ENCODE results near the gene IFNGR2. TPM values are rescaled to one million over a fixed set of nuclear protein-coding genes. Genes with fewer than 3 reads are reported as not detected.

IFNGR2 gene
- total RNA-seq, 1 experiment from 2014 or later, result 47.9 TPM

DNA sequence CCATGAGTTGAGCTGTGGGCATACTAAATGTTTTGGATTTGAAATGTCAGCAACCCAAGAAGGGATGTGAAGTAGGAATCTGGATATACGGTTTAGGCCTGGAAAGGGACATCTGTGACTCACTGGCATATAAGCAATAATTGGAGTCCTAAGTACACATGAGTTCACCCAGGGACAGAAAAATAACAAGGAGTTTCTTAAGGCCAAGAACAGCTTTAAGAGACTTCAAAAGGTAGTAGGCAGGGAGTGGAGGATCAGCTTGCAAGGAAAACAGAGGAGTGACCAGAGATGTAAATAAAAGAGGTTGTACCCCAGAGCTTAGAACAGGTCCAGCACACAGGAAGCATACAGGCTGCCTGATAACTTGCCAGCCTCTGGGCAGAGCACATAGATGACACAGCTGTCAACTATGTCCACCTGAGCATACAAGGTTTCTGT, 48.4 kb downstream of the IFNGR2 start:
- BruUV-seq (replicated peaks), result no TSS peak
- CTCF ChIA-PET, result no interaction called here
- POLR2A ChIA-PET, result no interaction called here

DNA sequence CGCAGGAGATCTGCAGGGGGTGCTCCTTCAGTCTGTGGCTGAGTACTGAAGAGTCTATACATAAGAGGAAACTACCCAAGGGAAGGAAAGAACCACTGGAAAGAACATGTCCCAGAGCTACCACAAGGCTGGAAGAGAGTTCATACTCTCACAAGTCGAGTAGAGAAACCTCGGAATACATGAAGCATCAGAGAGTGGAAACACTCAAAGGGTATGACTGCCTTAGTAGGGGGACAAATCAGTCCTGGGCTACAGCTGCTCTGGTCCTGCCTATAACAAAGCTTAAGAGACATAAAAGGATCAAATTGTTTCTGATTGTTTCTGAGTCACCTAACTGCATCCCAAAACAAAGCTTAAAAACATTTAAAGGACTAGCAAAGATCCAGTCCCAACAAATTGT, 49.1 kb downstream of the IFNGR2 start:
- Histone ChIP-seq H3K27me3 (ENCODE audit: control insufficient read depth, insufficient read depth, low read length) (no peaks in the 10 kb centered on the region), H3K4me3 (ENCODE audit: low read depth in 2 of 2, low read length in 2 of 2) (no peak overlapping the region), H3K36me3 (ENCODE audit: control insufficient read depth, insufficient read depth, low read length) (peaks cover 3% of the 10 kb centered on the region), H3K4me1 (ENCODE audit: control insufficient read depth, insufficient read depth, low read length) (no peaks in the 10 kb centered on the region), H3K27ac (ENCODE audit: low read length) (no peak overlapping the region), H3K9me3 (ENCODE audit: control insufficient read depth, insufficient read depth, low read depth, low read length) (no peaks in the 10 kb centered on the region)
- no TSS peak for BruUV-seq (replicated peaks)
- in situ Hi-C loops (cut with HindIII; ENCODE audit: low pct_unique_long_range_greater_than_20kb, low sequenced_read_pairs) (no loop called here), intact Hi-C loops (cut with micrococcal nuclease; ENCODE audit: unreplicated experiment) (no loop called here)
- no peak for DNase-seq (ENCODE audit: low read depth, low spot score)
- ChIA-PET POLR2A (no interaction called here), CTCF (no interaction called here)
- TF ChIP-seq POLR2AphosphoS5 (IDR thresholded peaks at IDR 0.05; ENCODE audit: low read depth, low read length), result no peak
- no peak for TF ChIP-seq REST (IDR thresholded peaks at IDR 0.05; ENCODE audit: insufficient read depth in 1 of 2, low read depth in 2 of 2, low read length in 1 of 2)
- no peak for TF ChIP-seq TCF7L2 (IDR thresholded peaks at IDR 0.05; ENCODE audit: low read depth, low read length)
- TF ChIP-seq CTCF (IDR thresholded peaks at IDR 0.05), result no peak
- no peak for TF ChIP-seq SIN3A (IDR thresholded peaks at IDR 0.05; ENCODE audit: borderline replicate concordance, insufficient read depth, low read depth, low read length)
- ATAC-seq, result no peak

More for the DNA sequence above, 48.4 kb downstream of the IFNGR2 start:
- Histone ChIP-seq H3K9me3 (ENCODE audit: control insufficient read depth, insufficient read depth, low read depth, low read length) (no peaks in the 10 kb centered on the region), H3K4me1 (ENCODE audit: control insufficient read depth, insufficient read depth, low read length) (no peaks in the 10 kb centered on the region), H3K36me3 (ENCODE audit: control insufficient read depth, insufficient read depth, low read length) (peaks cover 3% of the 10 kb centered on the region), H3K27ac (ENCODE audit: low read length) (no peak overlapping the region), H3K4me3 (ENCODE audit: low read depth in 2 of 2, low read length in 2 of 2) (no peak overlapping the region), H3K27me3 (ENCODE audit: control insufficient read depth, insufficient read depth, low read length) (no peaks in the 10 kb centered on the region)
- TF ChIP-seq CTCF (IDR thresholded peaks at IDR 0.05) (no peak), TCF7L2 (IDR thresholded peaks at IDR 0.05; ENCODE audit: low read depth, low read length) (no peak), POLR2AphosphoS5 (IDR thresholded peaks at IDR 0.05; ENCODE audit: low read depth, low read length) (no peak), SIN3A (IDR thresholded peaks at IDR 0.05; ENCODE audit: borderline replicate concordance, insufficient read depth, low read depth, low read length) (no peak), REST (IDR thresholded peaks at IDR 0.05; ENCODE audit: insufficient read depth in 1 of 2, low read depth in 2 of 2, low read length in 1 of 2) (no peak)
- intact Hi-C loops (cut with micrococcal nuclease; ENCODE audit: unreplicated experiment), result no loop called here
- no peak for DNase-seq (ENCODE audit: low read depth, low spot score)
- no peak; the same call in 1 of the 2 replicates for ATAC-seq
- in situ Hi-C loops (cut with HindIII; ENCODE audit: low pct_unique_long_range_greater_than_20kb, low sequenced_read_pairs), result no loop called here
